Thyroid gland (tissue), 4 donors: Measurements from ENCODE around the gene ACAP1.
"Not testable (repeated sequence)": the region's sequence is repeated elsewhere in the genome, so short reads cannot be mapped to it uniquely, and the experiment has no call there.

Experiments
- POLR2A ChIP-seq, 2 donors: fragments of 450-650 bp; IDR thresholded peaks; one replicate each; pipeline ENCODE4 v1.6.1; 2017; ENCODE audit warnings: antibody characterized with exemption in 2 of 2, mild to moderate bottlenecking in 2 of 2, moderate library complexity in 1 of 2
- TF ChIP-seq, protein P1 (sequence below), 6 experiments: fragments of 200-600 bp in 3 of 6; fragments of 450-650 bp in 3 of 6; sonication (generic) in 3 of 6; IDR thresholded peaks; one replicate each; pipeline ENCODE4 v1.5.1; 2016 to 2019; ENCODE audit warnings: antibody characterized with exemption in 6 of 6, mild to moderate bottlenecking in 2 of 6, inconsistent platforms in 1 of 6, moderate library complexity in 1 of 6

DNA sequence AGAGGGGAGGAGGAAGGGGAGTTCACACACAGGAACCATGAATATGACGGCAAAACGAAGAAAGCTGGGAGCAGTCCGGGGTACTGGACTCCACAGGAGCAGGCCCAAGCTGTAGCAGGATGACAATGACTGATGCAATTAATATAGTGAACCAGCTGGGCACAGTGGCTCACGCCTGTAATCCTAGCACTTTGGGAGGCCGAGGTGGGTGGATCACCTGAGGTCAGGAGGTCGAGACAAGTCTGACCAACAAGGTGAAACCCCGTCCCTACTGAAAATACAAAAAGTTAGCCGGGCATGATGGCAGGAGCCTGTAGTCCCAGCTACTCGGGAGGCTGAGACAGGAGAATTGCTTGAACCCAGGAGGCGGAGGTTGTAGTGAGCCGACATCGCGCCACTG lies 564 bp upstream of the ACAP1 start:
- TF ChIP-seq, protein P1, sequence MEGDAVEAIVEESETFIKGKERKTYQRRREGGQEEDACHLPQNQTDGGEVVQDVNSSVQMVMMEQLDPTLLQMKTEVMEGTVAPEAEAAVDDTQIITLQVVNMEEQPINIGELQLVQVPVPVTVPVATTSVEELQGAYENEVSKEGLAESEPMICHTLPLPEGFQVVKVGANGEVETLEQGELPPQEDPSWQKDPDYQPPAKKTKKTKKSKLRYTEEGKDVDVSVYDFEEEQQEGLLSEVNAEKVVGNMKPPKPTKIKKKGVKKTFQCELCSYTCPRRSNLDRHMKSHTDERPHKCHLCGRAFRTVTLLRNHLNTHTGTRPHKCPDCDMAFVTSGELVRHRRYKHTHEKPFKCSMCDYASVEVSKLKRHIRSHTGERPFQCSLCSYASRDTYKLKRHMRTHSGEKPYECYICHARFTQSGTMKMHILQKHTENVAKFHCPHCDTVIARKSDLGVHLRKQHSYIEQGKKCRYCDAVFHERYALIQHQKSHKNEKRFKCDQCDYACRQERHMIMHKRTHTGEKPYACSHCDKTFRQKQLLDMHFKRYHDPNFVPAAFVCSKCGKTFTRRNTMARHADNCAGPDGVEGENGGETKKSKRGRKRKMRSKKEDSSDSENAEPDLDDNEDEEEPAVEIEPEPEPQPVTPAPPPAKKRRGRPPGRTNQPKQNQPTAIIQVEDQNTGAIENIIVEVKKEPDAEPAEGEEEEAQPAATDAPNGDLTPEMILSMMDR (IDR thresholded peaks at IDR 0.05) = not testable (repeated sequence)
- not testable (repeated sequence) for TF ChIP-seq POLR2A (IDR thresholded peaks at IDR 0.05)
